Liver (tissue), 9 donors: ENCODE results near the gene UBE2E2. TPM values are rescaled to one million over a fixed set of nuclear protein-coding genes. Genes with fewer than 3 reads are reported as not detected.

ENCODE experiments used
- DNase-seq: peaks from one replicate; pipeline ENCODE4 v3.0.0-alpha.2; 2017; ENCODE audit warnings: low spot score
- H3K27ac ChIP-seq, 2 donors: one replicate each; pipeline ENCODE4 v1.7.0; 2013; ENCODE audit warnings: inconsistent platforms in 2 of 2, low read length in 2 of 2, control low read depth in 1 of 2, low read depth in 1 of 2, mild to moderate bottlenecking in 1 of 2
- H3K27me3 ChIP-seq, 4 donors: one replicate each; pipeline versions ENCODE4 v1.6.1 to v1.7.0; 2013; ENCODE audit warnings: low read length in 3 of 4, inconsistent platforms in 1 of 4, mild to moderate bottlenecking in 1 of 4, moderate library complexity in 1 of 4; ENCODE audit not compliant: control insufficient read depth in 4 of 4, insufficient read depth in 4 of 4
- H3K36me3 ChIP-seq, 4 donors: one replicate each; pipeline versions ENCODE4 v1.6.1 to v1.7.0; 2013; ENCODE audit warnings: low read length in 3 of 4, mild to moderate bottlenecking in 3 of 4, low read depth in 1 of 4, moderate library complexity in 1 of 4; ENCODE audit not compliant: control insufficient read depth in 4 of 4, insufficient read depth in 3 of 4
- H3K4me1 ChIP-seq, 4 donors: one replicate each; pipeline versions ENCODE4 v1.6.1 to v1.7.0; 2013; ENCODE audit warnings: low read length in 3 of 4, mild to moderate bottlenecking in 3 of 4, moderate library complexity in 1 of 4; ENCODE audit not compliant: control insufficient read depth in 4 of 4, insufficient read depth in 4 of 4
- H3K4me3 ChIP-seq, 3 donors: one replicate each; pipeline versions ENCODE4 v1.6.1 to v1.7.0; 2013; ENCODE audit warnings: low read length in 3 of 3, control low read depth in 1 of 3, low read depth in 1 of 3, mild to moderate bottlenecking in 1 of 3
- H3K9ac ChIP-seq, 2 donors: one replicate each; pipeline ENCODE4 v1.7.0; 2013; ENCODE audit warnings: low read length in 2 of 2, mild to moderate bottlenecking in 2 of 2, moderate library complexity in 2 of 2, control low read depth in 1 of 2, low read depth in 1 of 2
- H3K9me3 ChIP-seq, 4 donors: one replicate each; pipeline versions ENCODE4 v1.6.1 to v1.7.0; 2013; ENCODE audit warnings: low read length in 3 of 4; ENCODE audit not compliant: control insufficient read depth in 4 of 4
- ATF3 ChIP-seq: IDR thresholded peaks from 2 replicates; pipeline ENCODE4 v1.6.1; 2016; ENCODE audit warnings: antibody characterized with exemption
- EGR1 ChIP-seq, 2 donors: IDR thresholded peaks; 2 replicates each; pipeline ENCODE4 v1.6.1; 2016 to 2018; ENCODE audit warnings: antibody characterized with exemption in 2 of 2, low read depth in 2 of 2
- FOXA1 ChIP-seq: IDR thresholded peaks from 2 replicates; pipeline ENCODE4 v1.6.1; 2016; ENCODE audit warnings: antibody characterized with exemption
- FOXA2 ChIP-seq: IDR thresholded peaks from 2 replicates; pipeline ENCODE4 v1.6.1; 2016; ENCODE audit warnings: antibody characterized with exemption
- GABPA ChIP-seq, 2 donors: IDR thresholded peaks in 1 of 2; conservative IDR thresholded peaks in 1 of 2; 2 replicates each; pipeline ENCODE4 v1.6.1; 2016; ENCODE audit warnings: antibody characterized with exemption in 2 of 2, mild to moderate bottlenecking in 1 of 2, moderate library complexity in 1 of 2
- HNF4A ChIP-seq, 2 donors: conservative IDR thresholded peaks; 2 replicates each; pipeline ENCODE4 v1.6.1; 2016; ENCODE audit warnings: antibody characterized with exemption in 2 of 2, mild to moderate bottlenecking in 2 of 2
- HNF4G ChIP-seq: IDR thresholded peaks from 2 replicates; pipeline ENCODE4 v1.6.1; 2016; ENCODE audit warnings: antibody characterized with exemption
- JUND ChIP-seq, 2 donors: IDR thresholded peaks; 2 replicates each; pipeline ENCODE4 v1.6.1; 2016; ENCODE audit warnings: antibody characterized with exemption in 2 of 2
- NR2F2 ChIP-seq: IDR thresholded peaks from 2 replicates; pipeline ENCODE4 v1.6.1; 2016; ENCODE audit warnings: antibody characterized with exemption
- REST ChIP-seq: IDR thresholded peaks from 2 replicates; pipeline ENCODE4 v1.6.1; 2016; ENCODE audit warnings: antibody characterized with exemption, mild to moderate bottlenecking
- RXRA ChIP-seq, 2 donors: IDR thresholded peaks; 2 replicates each; pipeline ENCODE4 v1.6.1; 2017 to 2018; ENCODE audit warnings: antibody characterized with exemption in 2 of 2, mild to moderate bottlenecking in 1 of 2
- TAF1 ChIP-seq: conservative IDR thresholded peaks from 2 replicates; pipeline ENCODE4 v1.6.1; 2016; ENCODE audit warnings: antibody characterized with exemption, mild to moderate bottlenecking
- YY1 ChIP-seq: IDR thresholded peaks from 2 replicates; pipeline ENCODE4 v1.6.1; 2016; ENCODE audit warnings: antibody characterized with exemption, mild to moderate bottlenecking
- WGBS: extraction: QIAGEN DNeasy Blood & Tissue Kit; methylation state at CpG from one replicate; pipeline ENCODE4 v1.1.7; 2013; 5-methylcytosine and 5-hydroxymethylcytosine counted together
- polyA plus RNA-seq, 2 donors: library from polyadenylated mRNA; stranded (reverse) in 1 of 2; unstranded in 1 of 2; fragments of 200-250 nt in 1 of 2; fragments of >200 nt in 1 of 2; fragmentation: Nextera tagmentation in 1 of 2; extraction: Ambion mirVana in 1 of 2; gene quantifications; one replicate each; pipeline versions ENCODE4 v1.2.1 to v1.2.3, GENCODE V29; 2013 to 2015
- total RNA-seq, 2 donors: library from RNA; depleted of rRNA; stranded (reverse); fragments of >200 nt; gene quantifications; one replicate each; pipeline ENCODE4 v1.2.3, GENCODE V29; 2014
- TF ChIP-seq, protein P1 (sequence below): IDR thresholded peaks from 2 replicates; pipeline ENCODE4 v1.6.1; 2016; ENCODE audit warnings: antibody characterized with exemption
- donor health status: healthy.
- donor health status: healthy.
- donor health status: healthy.
- donor health status: healthy.
- donor health status: healthy.

Gene UBE2E2
- total and polyA plus RNA-seq, 4 donors: 9.0 to 27.8 (median 16.8) TPM

- H3K27ac ChIP-seq: no peak overlapping the region
Observed at GRCh38 chr3:23475446-23475845, 272.3 kb downstream of the UBE2E2 start.

GRCh38 chr3:23479026-23479425 is 275.9 kb downstream of the UBE2E2 start:
- no peaks in the 10 kb centered on the region for H3K4me1 ChIP-seq
- no peak overlapping the region for H3K9ac ChIP-seq
- H3K27ac ChIP-seq: no peak overlapping the region
- WGBS: 97% methylated on average over 3 of the region's 3 CpGs
- no peak overlapping the region for H3K4me3 ChIP-seq
- no peak for DNase-seq
- H3K36me3 ChIP-seq: no peaks in the 10 kb centered on the region
- peaks cover 0 to 3% (median 0%) of the 10 kb centered on the region in 4 donors for H3K9me3 ChIP-seq
- TF ChIP-seq RXRA (IDR thresholded peaks at IDR 0.05) (no peak), ATF3 (no peak), GABPA (IDR thresholded peaks at IDR 0.05 in 1 of 2, conservative IDR thresholded peaks at IDR 0.05 in 1 of 2) (no peak), YY1 (no peak), FOXA1 (no peak), TAF1 (no peak)
- no peaks in the 10 kb centered on the region for H3K27me3 ChIP-seq

More at GRCh38 chr3:23475446-23475845, 272.3 kb downstream of the UBE2E2 start:
- H3K4me1 ChIP-seq: no peaks in the 10 kb centered on the region
- no peaks in the 10 kb centered on the region for H3K27me3 ChIP-seq
- TF ChIP-seq, protein P1, sequence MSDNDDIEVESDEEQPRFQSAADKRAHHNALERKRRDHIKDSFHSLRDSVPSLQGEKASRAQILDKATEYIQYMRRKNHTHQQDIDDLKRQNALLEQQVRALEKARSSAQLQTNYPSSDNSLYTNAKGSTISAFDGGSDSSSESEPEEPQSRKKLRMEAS: no peak
- H3K4me3 ChIP-seq: no peak overlapping the region
- no peak for DNase-seq
- H3K9me3 ChIP-seq: peaks cover 0 to 3% (median 0%) of the 10 kb centered on the region in 4 donors
- no peak overlapping the region for H3K9ac ChIP-seq
- H3K36me3 ChIP-seq: no peaks in the 10 kb centered on the region
- 92% methylated on average over 2 of the region's 2 CpGs for WGBS

DNA sequence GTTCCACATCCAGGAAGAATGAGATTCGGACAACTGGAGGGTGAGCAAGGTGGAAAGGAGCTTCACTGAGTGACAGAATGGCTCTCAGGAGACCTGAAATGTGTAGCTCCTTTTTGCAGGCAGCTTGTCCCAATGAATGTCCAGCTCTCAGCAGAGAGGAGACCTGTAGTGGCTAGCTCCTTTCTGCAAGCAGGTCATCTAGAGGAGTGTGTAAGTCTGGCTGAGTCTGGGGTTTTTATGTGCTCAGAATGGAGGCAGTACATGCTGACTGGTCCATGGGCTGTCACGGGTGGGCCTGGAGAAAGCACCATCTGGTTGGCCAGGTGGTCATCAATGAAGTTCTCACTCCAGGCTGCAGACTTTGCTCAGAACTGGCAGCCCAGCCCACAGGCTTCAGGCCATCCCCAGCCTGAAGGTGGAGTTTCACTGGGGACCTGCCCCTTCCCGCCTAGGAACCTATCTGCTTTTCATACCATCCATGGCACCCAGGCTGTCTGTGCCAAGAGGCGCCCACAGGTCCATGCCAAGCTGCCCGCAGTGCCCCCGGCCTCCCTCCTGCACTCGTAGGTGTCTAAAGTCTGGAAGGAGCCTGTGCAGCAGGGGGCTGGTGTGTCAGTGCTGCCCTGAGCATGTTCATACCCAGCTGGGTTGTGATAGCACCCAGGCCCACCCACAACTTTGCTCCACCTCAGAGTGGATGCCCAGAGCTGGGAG is 276.6 kb downstream of the UBE2E2 start:
- H3K27me3 ChIP-seq: no peaks in the 10 kb centered on the region
- H3K9ac ChIP-seq: no peak overlapping the region
- H3K9me3 ChIP-seq: peaks cover 0 to 3% (median 0%) of the 10 kb centered on the region in 4 donors
- no peak overlapping the region for H3K27ac ChIP-seq
- no peaks in the 10 kb centered on the region for H3K36me3 ChIP-seq
- WGBS: 87% methylated on average over 7 of the region's 7 CpGs
- no peak for DNase-seq
- TF ChIP-seq JUND (IDR thresholded peaks at IDR 0.05): no peak
- TF ChIP-seq ATF3: no peak
- no peak for TF ChIP-seq EGR1 (IDR thresholded peaks at IDR 0.05; ENCODE audit: low read depth in 2 of 2)
- TF ChIP-seq RXRA (IDR thresholded peaks at IDR 0.05): no peak
- no peak for TF ChIP-seq NR2F2
- no peak for TF ChIP-seq TAF1
- TF ChIP-seq FOXA2: no peak
- no peak for TF ChIP-seq FOXA1
- no peak for TF ChIP-seq YY1
- TF ChIP-seq REST: no peak
- TF ChIP-seq HNF4A (conservative IDR thresholded peaks at IDR 0.05): no peak
- TF ChIP-seq HNF4G: no peak
- H3K4me1 ChIP-seq: no peaks in the 10 kb centered on the region
- no peak overlapping the region for H3K4me3 ChIP-seq
